Heart right ventricle (tissue), 16 donors: ENCODE measurements around the gene DNTTIP2. TPM values are rescaled to one million over a fixed set of nuclear protein-coding genes. Genes with fewer than 3 reads are reported as not detected.

Source experiments
- ATAC-seq, 8 donors: fragments of 200-7000 bp; cut with Tn5 transposase; one replicate each; pipeline ENCODE4 v1.9.1; 2020; ENCODE audit warnings: mild to moderate bottlenecking in 8 of 8, moderate library complexity in 8 of 8, moderate number of reproducible peaks in 1 of 8
- DNase-seq, 2 donors: peaks; one replicate each; pipeline ENCODE4 v3.0.0-alpha.2; 2020
- H3K27ac ChIP-seq, 10 donors: fragments of 200-600 bp; sonication (generic) in 2 of 10; one replicate each; pipeline versions ENCODE4 v1.5.0 to v1.8.0; 2020 to 2022; ENCODE audit warnings: mild to moderate bottlenecking in 3 of 10
- H3K27me3 ChIP-seq, 7 donors: fragments of 200-600 bp; one replicate each; pipeline ENCODE4 v1.8.0; 2021 to 2022; ENCODE audit warnings: mild to moderate bottlenecking in 2 of 7
- H3K36me3 ChIP-seq, 9 donors: fragments of 200-600 bp; sonication (generic) in 1 of 9; one replicate each; pipeline versions ENCODE4 v1.5.0 to v1.8.0; 2020 to 2022; ENCODE audit warnings: mild to moderate bottlenecking in 2 of 9
- H3K4me1 ChIP-seq, 9 donors: fragments of 200-600 bp; sonication (generic) in 1 of 9; one replicate each; pipeline versions ENCODE4 v1.5.0 to v1.8.0; 2020 to 2022; ENCODE audit warnings: mild to moderate bottlenecking in 4 of 9
- H3K4me3 ChIP-seq, 10 donors: fragments of 200-600 bp; sonication (generic) in 2 of 10; one replicate each; pipeline versions ENCODE4 v1.5.0 to v1.8.0; 2020 to 2022; ENCODE audit warnings: mild to moderate bottlenecking in 7 of 10, moderate library complexity in 2 of 10
- H3K9me3 ChIP-seq, 11 donors: fragments of 200-600 bp in 10 of 11; sonication (generic) in 2 of 11; one replicate each; pipeline versions ENCODE4 v1.5.0 to v1.8.0; 2013 to 2022; ENCODE audit warnings: mild to moderate bottlenecking in 2 of 11, control low read depth in 1 of 11, moderate library complexity in 1 of 11
- CTCF ChIP-seq, 9 donors: fragments of 200-600 bp; sonication (generic) in 2 of 9; IDR thresholded peaks; one replicate each; pipeline versions ENCODE4 v1.5.0 to v1.8.0; 2021 to 2022; ENCODE audit warnings: antibody characterized with exemption in 9 of 9, mild to moderate bottlenecking in 5 of 9, moderate library complexity in 1 of 9
- WGBS, 2 donors: extraction: QIAGEN DNeasy Blood & Tissue Kit; methylation state at CpG; one replicate each; pipeline ENCODE4 v1.1.7; 2013; ENCODE audit warnings: inconsistent platforms in 1 of 2; 5-methylcytosine and 5-hydroxymethylcytosine counted together
- intact Hi-C, 10 donors: fragments of 100-400 bp; cut with DNase I; formaldehyde crosslinking; loops; one replicate each; pipeline versions ENCODE4 v1.11.1 to v1.14.2; 2022
- polyA plus RNA-seq, 2 donors: library from polyadenylated mRNA; stranded (reverse); fragments of 200-250 nt; gene quantifications; one replicate each; pipeline ENCODE4 v1.2.3, GENCODE V29; 2013
- total RNA-seq, 10 donors: library from RNA; stranded (reverse); fragmentation: NEBNext Ultra II Directional in 3 of 10; extraction: Animal tissue kit (Norgen Biotek cat#: 25700) in 3 of 10; gene quantifications; one replicate each; pipeline versions ENCODE4 v1.2.1 to v1.2.4, GENCODE V29; 2021 to 2023
- donor health status: Arrhythmogenic right ventricular cardiomyopathy.
- donor health status: ischemic (EF 13 %, LVEDD 7.1; RV severe dilation, severe dysfunction).
- donor health status: healthy with polysubstance abuse.
- donor health status: DM: no; HTN: yes; CAD: no.
- donor health status: DM: no; HTN: no; CAD: no.
- donor health status: ischemic (EF 25% LVEDD 6.9; RV normal size, moderate dysfunction).
- donor health status: ischemic (EF 25% LVEDD 5.7; RV mildly dilated, moderate dysfunction).
- donor health status: healthy.
- donor health status: DM: yes; HTN: yes; CAD: no.
- donor health status: Ischemic cardiomyopathy.
- donor health status: ischemic (EF 35%, LVEDD 5.7; RV mildly dilated, moderate dysfunction).
- donor health status: nonischemic (EF 11% LVEDD 7.7; RV severe dilation, severe dysfunction).
- donor health status: DM: yes; HTN: yes; CAD: no.
- donor health status: PGD.
- donor health status: ischemic (EF 29% LVEDD 5.4; RV normal size, mild dysfunction).
- donor health status: nonischemic (EF 23%, LVEDD 6.1; RV moderate dilation, normal function).

The DNTTIP2 gene
- total and polyA plus RNA-seq, 12 donors = 33.9 to 64.7 (median 41.7) TPM

- ATAC-seq = peak; percentile 35 to 69 (median 60)
- 0 to 1% methylated on average over 36 of the region's 36 CpGs for WGBS, 2 donors
- intact Hi-C loops = loop anchor here (2.0 to 10.0 kb wide), 12 partner anchors 213 to 546 kb away; partner anchors contain the start of genes DR1 (in 2 of the 10) and FNBP1L (in 2 of the 10)
- Histone ChIP-seq H3K27me3 (no peaks in the 10 kb centered on the region), H3K9me3 (peaks cover 0 to 7% (median 0%) of the 10 kb centered on the region in 11 donors), H3K27ac (peak overlapping the region; percentile 86 to 98 (median 96)), H3K4me3 (peak overlapping the region; percentile 69 to 93 (median 86)), H3K36me3 (peaks cover 0 to 5% (median 0%) of the 10 kb centered on the region in 9 donors), H3K4me1 (peaks cover 4 to 39% (median 31%) of the 10 kb centered on the region in 9 donors)
- TF ChIP-seq CTCF (IDR thresholded peaks at IDR 0.05) = no peak
- DNase-seq = peak; percentile 70 to 73
Measured at GRCh38 chr1:93847811-93848288, 31.2 kb downstream of the DNTTIP2 start.

DNA sequence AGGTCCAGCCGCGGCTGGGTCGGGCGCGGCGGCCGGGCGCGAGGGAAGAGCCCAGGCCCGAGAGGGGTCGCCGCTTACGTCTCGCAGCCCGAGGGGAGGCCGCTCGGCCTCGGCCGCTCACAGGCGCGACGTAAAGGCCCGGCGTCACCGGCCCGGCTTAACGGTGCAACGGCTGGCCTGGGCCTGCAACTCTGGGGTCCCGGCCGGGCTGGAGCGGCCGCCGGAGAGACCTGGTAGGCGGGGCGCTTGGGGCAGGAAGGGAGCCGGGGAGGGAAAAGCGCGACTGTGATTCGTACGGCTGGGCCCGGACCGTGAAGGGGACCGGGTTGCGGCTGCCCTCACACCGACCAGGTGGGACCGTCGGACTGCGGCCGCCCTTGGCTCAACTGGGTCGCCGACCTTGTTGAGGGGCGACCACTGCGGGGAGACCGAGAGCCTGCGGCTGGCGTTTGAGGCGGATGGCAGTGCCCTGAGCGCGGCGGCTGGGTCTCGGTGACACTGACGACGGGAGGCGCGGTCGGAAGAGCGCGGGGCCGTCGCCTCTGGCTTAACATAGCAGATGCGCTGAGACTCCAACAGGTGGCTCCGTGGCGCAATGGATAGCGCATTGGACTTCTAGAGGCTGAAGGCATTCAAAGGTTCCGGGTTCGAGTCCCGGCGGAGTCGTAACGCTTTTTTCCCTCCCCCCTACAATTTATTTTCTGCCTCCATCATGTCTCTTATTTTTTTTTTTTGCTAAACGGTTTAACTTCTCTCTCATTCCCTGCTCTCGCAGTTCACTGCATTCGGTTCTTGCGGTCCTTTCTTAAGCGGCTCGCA, 31.8 kb downstream of the DNTTIP2 start:
- peaks cover 4 to 39% (median 31%) of the 10 kb centered on the region in 9 donors for H3K4me1 ChIP-seq
- WGBS, 2 donors = 0 to 1% methylated on average over 76 to 77 of the region's 86 CpGs
- peaks cover 0 to 7% (median 0%) of the 10 kb centered on the region in 11 donors for H3K9me3 ChIP-seq
- peaks cover 0 to 5% (median 0%) of the 10 kb centered on the region in 9 donors for H3K36me3 ChIP-seq
- H3K27ac ChIP-seq = peak overlapping the region; percentile 86 to 98 (median 96)
- peak in 2 of 9 donors; percentile 15 to 28 for TF ChIP-seq CTCF (IDR thresholded peaks at IDR 0.05)
- ATAC-seq (peak; percentile 84 to 94 (median 90)), DNase-seq (peak; percentile 84 to 93)
- intact Hi-C loops = loop anchor here (2.0 to 10.0 kb wide), 12 partner anchors 212 to 545 kb away; partner anchors contain the start of genes DR1 (in 2 of the 10) and FNBP1L (in 2 of the 10)
- H3K27me3 ChIP-seq = no peaks in the 10 kb centered on the region
- H3K4me3 ChIP-seq = peak overlapping the region; percentile 69 to 93 (median 86)

DNA sequence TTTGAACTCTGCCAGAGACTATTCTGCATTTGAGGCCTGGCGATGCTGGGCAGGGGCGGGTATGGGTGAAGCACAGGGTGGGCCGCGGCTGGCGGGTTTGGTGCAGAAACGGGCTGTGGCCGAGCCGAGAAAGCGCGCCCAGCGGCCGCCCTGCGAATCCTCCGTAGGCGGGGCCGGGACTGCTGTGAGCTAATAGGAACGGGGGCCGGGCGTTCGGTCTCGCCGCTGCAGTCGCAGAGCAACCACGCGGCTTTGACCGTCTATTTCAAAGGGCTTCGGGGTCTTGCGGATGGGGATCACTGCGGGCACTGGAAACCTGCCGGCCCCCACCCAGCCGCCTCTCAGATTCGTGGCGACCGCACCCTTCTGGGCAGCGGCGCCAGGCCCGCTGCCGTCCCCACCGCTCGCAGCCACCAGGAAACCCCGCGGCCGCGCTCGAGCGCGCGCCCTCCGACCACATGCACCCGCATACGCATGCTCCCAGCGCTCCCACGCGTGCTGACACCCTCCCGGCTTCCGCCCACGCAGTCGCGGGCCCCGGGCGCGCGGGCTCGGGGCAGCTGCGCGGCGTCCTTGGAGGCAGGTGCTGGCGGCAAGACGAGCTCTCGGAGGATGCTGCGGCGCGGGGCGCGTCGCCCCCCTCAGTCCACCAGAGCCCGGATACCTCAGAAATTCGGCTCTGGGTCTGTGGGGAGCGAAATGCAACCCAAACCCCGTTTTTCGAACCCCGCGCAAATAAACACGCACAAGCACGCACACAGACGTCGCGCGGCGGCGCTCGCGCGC, 32.6 kb downstream of the DNTTIP2 start:
- Histone ChIP-seq H3K27me3 (no peaks in the 10 kb centered on the region), H3K27ac (peak overlapping the region; percentile 86 to 98 (median 96)), H3K9me3 (peaks cover 0 to 7% (median 0%) of the 10 kb centered on the region in 11 donors), H3K4me1 (peaks cover 4 to 38% (median 31%) of the 10 kb centered on the region in 9 donors), H3K4me3 (peak overlapping the region; percentile 69 to 93 (median 86)), H3K36me3 (peaks cover 0 to 5% (median 0%) of the 10 kb centered on the region in 9 donors)
- peak in 7 of 9 donors; percentile 17 to 57 (median 40) for TF ChIP-seq CTCF (IDR thresholded peaks at IDR 0.05)
- intact Hi-C loops = loop anchor here (2.0 to 10.0 kb wide), 12 partner anchors 212 to 544 kb away; partner anchors contain the start of genes DR1 (in 2 of the 10) and FNBP1L (in 2 of the 10)
- WGBS, 2 donors = 0% methylated on average over 73 to 94 of the region's 94 CpGs
- peak; percentile 89 for DNase-seq
- peak; percentile 64 to 81 (median 76) for ATAC-seq
